PC-9 (cell line): Measurements from ENCODE around the gene MAB21L4. TPM values are rescaled to one million over a fixed set of nuclear protein-coding genes. Genes with fewer than 3 reads are reported as not detected.

Source experiments
- BruUV-seq: library from RNA; stranded (reverse); fragments of 400-500 nt; replicated peaks from 2 replicates; lab custom pipeline; 2021; lab: Mats Ljungman, UMichigan
- CTCF ChIA-PET: fragments of 300-600 bp; sonication (Branson Sonifier 250); formaldehyde crosslinking; loops from one replicate; lab custom pipeline; 2022; ENCODE audit warnings: antibody characterized with exemption; lab: Charles Lee
- POLR2A ChIA-PET: fragments of 300-600 bp; sonication (Branson Sonifier 250); formaldehyde crosslinking; loops from one replicate; lab custom pipeline; 2022; ENCODE audit warnings: antibody characterized with exemption; ENCODE audit not compliant: unreplicated experiment; lab: Charles Lee
- DNase-seq, 2 experiments: peaks; one replicate each; pipeline versions ENCODE4 v3.0.0 to v3.0.0-alpha.2; 2015 to 2022; ENCODE audit warnings: mixed read lengths in 1 of 2
- H2AFZ ChIP-seq: fragments of 200-600 bp; sonication (generic); 2 replicates; pipeline ENCODE4 v1.8.1; 2017; ENCODE audit warnings: antibody characterized with exemption
- H3F3A ChIP-seq: fragments of 200-600 bp; sonication (generic); 2 replicates; pipeline ENCODE4 v1.8.1; 2017; ENCODE audit warnings: antibody characterized with exemption, mild to moderate bottlenecking, low read depth; ENCODE audit not compliant: insufficient read depth
- H3K27ac ChIP-seq: fragments of 200-600 bp; sonication (generic); 2 replicates; pipeline ENCODE4 v1.6.1; 2016; ENCODE audit warnings: mixed run types
- H3K27me3 ChIP-seq: fragments of 200-600 bp; sonication (generic); 2 replicates; pipeline ENCODE4 v1.6.1; 2016; ENCODE audit warnings: low read depth, mixed run types; ENCODE audit not compliant: insufficient read depth
- H3K36me3 ChIP-seq: fragments of 200-600 bp; sonication (generic); 2 replicates; pipeline ENCODE4 v1.6.1; 2016; ENCODE audit warnings: low read depth, mixed run types
- H3K4me1 ChIP-seq: fragments of 200-600 bp; sonication (generic); replicated peaks from 2 replicates; pipeline ENCODE4 v1.6.1; 2016; ENCODE audit warnings: mixed run types; ENCODE audit not compliant: insufficient read depth
- H3K4me2 ChIP-seq: fragments of 200-600 bp; sonication (generic); 2 replicates; pipeline ENCODE4 v1.6.1; 2017; ENCODE audit warnings: mixed run types
- H3K4me3 ChIP-seq: fragments of 200-600 bp; sonication (generic); 2 replicates; pipeline ENCODE4 v1.6.1; 2016; ENCODE audit warnings: mixed run types
- H3K79me2 ChIP-seq: fragments of 200-600 bp; sonication (generic); 2 replicates; pipeline ENCODE4 v1.6.1; 2017; ENCODE audit warnings: low read depth, mixed run types
- H3K9me2 ChIP-seq: fragments of 200-600 bp; sonication (generic); 2 replicates; pipeline ENCODE4 v1.8.1; 2017; ENCODE audit warnings: mild to moderate bottlenecking; ENCODE audit not compliant: insufficient read depth
- H3K9me3 ChIP-seq: fragments of 200-600 bp; sonication (generic); 2 replicates; pipeline ENCODE4 v1.8.1; 2016; ENCODE audit warnings: low read depth; ENCODE audit not compliant: insufficient read depth
- H4K20me1 ChIP-seq: fragments of 200-600 bp; sonication (generic); 2 replicates; pipeline ENCODE4 v1.8.1; 2017; ENCODE audit not compliant: insufficient read depth
- CTCF ChIP-seq: fragments of 200-600 bp; sonication (generic); conservative IDR thresholded peaks from 2 replicates; pipeline ENCODE4 v1.6.1; 2017; ENCODE audit warnings: mixed run types, antibody characterized with exemption, mild to moderate bottlenecking, moderate library complexity
- EZH2 ChIP-seq: fragments of 200-600 bp; sonication (generic); IDR thresholded peaks from 2 replicates; pipeline ENCODE4 v1.8.0; 2017; ENCODE audit warnings: antibody characterized with exemption, low read depth
- intact Hi-C: fragments of 100-400 bp; cut with micrococcal nuclease; formaldehyde crosslinking; loops from one replicate; pipeline ENCODE4 v1.10.0; 2022; ENCODE audit not compliant: unreplicated experiment
- total RNA-seq: library from RNA; stranded (reverse); gene quantifications from 2 replicates; pipeline ENCODE4 v1.2.3, GENCODE V29; 2021

Gene MAB21L4
- total RNA-seq, 1 experiment from 2014 or later: 68.8 TPM

GRCh38 chr2:240885566-240885965, 10.4 kb downstream of the MAB21L4 start:
- H4K20me1 ChIP-seq: no peaks in the 10 kb centered on the region
- CTCF ChIA-PET: no interaction called here
- intact Hi-C loops: no loop called here

GRCh38 chr2:240884745-240885144, 11.2 kb downstream of the MAB21L4 start:
- no peak overlapping the region for H3K4me3 ChIP-seq
- H3K36me3 ChIP-seq: peaks cover 4% of the 10 kb centered on the region; the same call in 1 of the 2 replicates
- no peaks in the 10 kb centered on the region for H3K9me2 ChIP-seq
- DNase-seq: no peak
- no peak overlapping the region for H2AFZ ChIP-seq
- no peak overlapping the region for H3K27ac ChIP-seq
- no peaks in the 10 kb centered on the region for H3K79me2 ChIP-seq
- no peak overlapping the region for H3K4me2 ChIP-seq
- no TSS peak for BruUV-seq
- ChIA-PET CTCF (no interaction called here), POLR2A (interaction anchor here (0.7 kb wide), 1 partner anchor 25 kb away, joined by 3 read pairs; no protein-coding TSS in a partner anchor)
- peaks cover 13% of the 10 kb centered on the region; the same call in 1 of the 2 replicates for H3F3A ChIP-seq
- TF ChIP-seq EZH2: no peak
- no peak for TF ChIP-seq CTCF
- peaks cover 6% of the 10 kb centered on the region; the same call in 1 of the 2 replicates for H3K4me1 ChIP-seq
- intact Hi-C loops: no loop called here
- no peaks in the 10 kb centered on the region for H4K20me1 ChIP-seq
- H3K27me3 ChIP-seq: no peaks in the 10 kb centered on the region
- H3K9me3 ChIP-seq: no peaks in the 10 kb centered on the region

More at GRCh38 chr2:240885566-240885965, 10.4 kb downstream of the MAB21L4 start:
- DNase-seq: no peak
- Histone ChIP-seq H3K27me3 (no peaks in the 10 kb centered on the region), H3F3A (peaks cover 13% of the 10 kb centered on the region; the same call in 1 of the 2 replicates), H3K4me1 (peaks cover 13% of the 10 kb centered on the region; the same call in 1 of the 2 replicates), H2AFZ (no peak overlapping the region), H3K79me2 (no peaks in the 10 kb centered on the region), H3K9me2 (no peaks in the 10 kb centered on the region), H3K4me2 (no peak overlapping the region), H3K9me3 (no peaks in the 10 kb centered on the region), H3K27ac (no peak overlapping the region), H3K36me3 (peaks cover 4% of the 10 kb centered on the region; the same call in 1 of the 2 replicates), H3K4me3 (no peak overlapping the region)
- no TSS peak for BruUV-seq
- POLR2A ChIA-PET: no interaction called here
- TF ChIP-seq CTCF (no peak), EZH2 (no peak)

GRCh38 chr2:240884221-240884620, 11.7 kb downstream of the MAB21L4 start:
- H4K20me1 ChIP-seq: no peaks in the 10 kb centered on the region
- no peaks in the 10 kb centered on the region for H3K9me3 ChIP-seq
- H3K4me3 ChIP-seq: no peak overlapping the region
- no peak for DNase-seq
- H3K27me3 ChIP-seq: no peaks in the 10 kb centered on the region
- BruUV-seq: no TSS peak
- 0 out of 2 replicates have a peak, but pooled peaks cover 1% of the 10 kb centered on the region for H3K4me1 ChIP-seq
- intact Hi-C loops: no loop called here
- CTCF ChIA-PET: no interaction called here
- H3K9me2 ChIP-seq: no peaks in the 10 kb centered on the region
- H3K36me3 ChIP-seq: peaks cover 4% of the 10 kb centered on the region; the same call in 1 of the 2 replicates
- peaks cover 13% of the 10 kb centered on the region; the same call in 1 of the 2 replicates for H3F3A ChIP-seq
- no peaks in the 10 kb centered on the region for H3K79me2 ChIP-seq
- TF ChIP-seq EZH2 (no peak), CTCF (no peak)
- POLR2A ChIA-PET: no interaction called here
- no peak overlapping the region for H2AFZ ChIP-seq
- no peak overlapping the region for H3K27ac ChIP-seq
- H3K4me2 ChIP-seq: no peak overlapping the region
